K562 (cell line): ENCODE data around the gene TAF8. TPM values are rescaled to one million over a fixed set of nuclear protein-coding genes. Genes with fewer than 3 reads are reported as not detected.

Source experiments
- CHAMP1 ChIP-seq: fragments of 450-650 bp; IDR thresholded peaks from 2 replicates; pipeline ENCODE4 v1.6.1; 2016; ENCODE audit warnings: mild to moderate bottlenecking
- CREM ChIP-seq: IDR thresholded peaks from 2 replicates; pipeline ENCODE4 v1.6.1; 2014; ENCODE audit warnings: antibody characterized with exemption, low read depth
- GABPA ChIP-seq: fragments of 200-800 bp; sonication (Bioruptor generic); conservative IDR thresholded peaks from 2 replicates; pipeline ENCODE4 v1.6.1; 2016; ENCODE audit warnings: low read depth, missing genetic modification characterization, missing compliant biosample characterization
- KDM5B ChIP-seq: fragments of 200-600 bp; sonication (generic); IDR thresholded peaks from 2 replicates; pipeline ENCODE4 v1.6.1; 2012; ENCODE audit warnings: low read depth, mild to moderate bottlenecking, moderate library complexity, low read length, control low read depth, inconsistent platforms; ENCODE audit not compliant: insufficient replicate concordance
- MTA3 ChIP-seq: fragments of 450-650 bp; formaldehyde crosslinking; IDR thresholded peaks from 2 replicates; pipeline ENCODE4 v1.6.1; 2017; ENCODE audit warnings: mild to moderate bottlenecking, borderline replicate concordance
- MYNN ChIP-seq, 2 experiments: sonication (generic); formaldehyde crosslinking in 1 of 2; IDR thresholded peaks; 2 replicates each; pipeline versions ENCODE4 v1.5.0 to v1.6.1; 2016 to 2020; ENCODE audit warnings: antibody characterized with exemption in 1 of 2, missing genetic modification reagents in 1 of 2
- NR2C1 ChIP-seq, 2 experiments: fragments of 450-650 bp; IDR thresholded peaks; 2 replicates each; pipeline ENCODE4 v1.6.1; 2017; ENCODE audit warnings: mild to moderate bottlenecking in 2 of 2, antibody characterized with exemption in 1 of 2, inconsistent platforms in 1 of 2, missing compliant biosample characterization in 1 of 2, missing genetic modification characterization in 1 of 2
- REST ChIP-seq, 2 experiments: fragments of 450-650 bp; formaldehyde crosslinking in 1 of 2; IDR thresholded peaks; 2 replicates each; pipeline versions ENCODE4 v1.4.0 to v1.6.1; 2014 to 2020; ENCODE audit warnings: mild to moderate bottlenecking in 2 of 2, borderline replicate concordance in 1 of 2, low read depth in 1 of 2
- TFAP4 ChIP-seq: sonication (generic); formaldehyde crosslinking; IDR thresholded peaks from 2 replicates; pipeline ENCODE4 v1.8.0; 2022; ENCODE audit warnings: missing genetic modification reagents, mild to moderate bottlenecking, moderate library complexity, borderline replicate concordance
- ZBTB1 ChIP-seq: sonication (generic); formaldehyde crosslinking; IDR thresholded peaks from 2 replicates; pipeline ENCODE4 v1.8.1; 2023; ENCODE audit warnings: missing genetic modification reagents, low read depth, mild to moderate bottlenecking, borderline replicate concordance
- ZFP1 ChIP-seq: fragments of 450-650 bp; formaldehyde crosslinking; IDR thresholded peaks from 2 replicates; pipeline ENCODE4 v1.4.0; 2020; ENCODE audit warnings: mild to moderate bottlenecking, mixed read lengths
- ZKSCAN3 ChIP-seq: fragments of 250-450 bp; sonication (Bioruptor Pico); IDR thresholded peaks from 2 replicates; pipeline ENCODE4 v1.4.0; 2020
- ZNF740 ChIP-seq, 3 experiments: fragments of 200-800 bp in 1 of 3; sonication (Bioruptor generic) in 1 of 3; sonication (generic) in 1 of 3; formaldehyde crosslinking in 1 of 3; IDR thresholded peaks; 2 replicates each; pipeline versions ENCODE4 v1.6.1 to v1.8.0; 2016 to 2022; ENCODE audit warnings: mild to moderate bottlenecking in 2 of 3, missing compliant biosample characterization in 2 of 3, missing genetic modification characterization in 2 of 3, missing genetic modification reagents in 1 of 3
- polyA plus RNA-seq, 8 experiments: library from polyadenylated mRNA; depleted of rRNA in 4 of 8; stranded (reverse) in 5 of 8; unstranded in 3 of 8; fragments of >200 nt; fragmentation: Nextera tagmentation in 2 of 8; fragmentation: Illumina TruSeq in 1 of 8; extraction: Ambion mirVana in 2 of 8; extraction: Trizol in 1 of 8; gene quantifications; 2 replicates each; pipeline versions ENCODE4 v1.2.1 to v1.2.3, GENCODE V29; 2011 to 2014; ENCODE audit warnings: inconsistent platforms in 1 of 8, missing spikeins in 1 of 8
- total RNA-seq, 7 experiments: library from RNA; depleted of rRNA in 6 of 7; stranded (reverse); fragments of >200 nt in 6 of 7; fragmentation: Illumina TruSeq in 2 of 7; extraction: Trizol in 2 of 7; gene quantifications; 2 replicates each; pipeline versions ENCODE4 v1.2.1 to v1.2.3, GENCODE V29; 2011 to 2021; ENCODE audit warnings: low replicate concordance in 1 of 7

TAF8 gene
- total and polyA plus RNA-seq, 9 of the 15 experiments (the other 6 are each of a cell fraction or from before 2014, with no cell fraction given): 29.4 to 84.0 (median 52.6) TPM

GRCh38 chr6:42043787-42044475 lies 6.4 kb upstream of the TAF8 start (continued):
- TF ChIP-seq MTA3 (peak; percentile 73; the same call in 1 of the 2 replicates), REST (IDR thresholded peaks at IDR 0.05; ENCODE audit: borderline replicate concordance) (peak; percentile 98), REST (CRISPR knock-in tag; IDR thresholded peaks at IDR 0.05; ENCODE audit: low read depth) (no peak), ZNF740 (CRISPR knock-in tag; IDR thresholded peaks at IDR 0.05) (no peak), ZNF740 (tag; IDR thresholded peaks at IDR 0.05) (no peak), CREM (peak; percentile 74), ZKSCAN3 (CRISPR knock-in tag) (no peak), GABPA (tag) (no peak), ZBTB1 (CRISPR knock-in tag) (no peak), MYNN (IDR thresholded peaks at IDR 0.05) (peak; percentile 80; the same call in 1 of the 2 replicates), MYNN (CRISPR knock-in tag; IDR thresholded peaks at IDR 0.05) (no peak), KDM5B (no peak), CHAMP1 (no peak), ZFP1 (CRISPR knock-in tag) (no peak), TFAP4 (peak; percentile 91), NR2C1 (IDR thresholded peaks at IDR 0.05) (no peak), NR2C1 (tag; IDR thresholded peaks at IDR 0.05) (no peak)
